ENCODE measurements around the gene FRZB.
"Not testable (repeated sequence)": the region's sequence is repeated elsewhere in the genome, so short reads cannot be mapped to it uniquely, and the experiment has no call there.

FRZB gene

DNA sequence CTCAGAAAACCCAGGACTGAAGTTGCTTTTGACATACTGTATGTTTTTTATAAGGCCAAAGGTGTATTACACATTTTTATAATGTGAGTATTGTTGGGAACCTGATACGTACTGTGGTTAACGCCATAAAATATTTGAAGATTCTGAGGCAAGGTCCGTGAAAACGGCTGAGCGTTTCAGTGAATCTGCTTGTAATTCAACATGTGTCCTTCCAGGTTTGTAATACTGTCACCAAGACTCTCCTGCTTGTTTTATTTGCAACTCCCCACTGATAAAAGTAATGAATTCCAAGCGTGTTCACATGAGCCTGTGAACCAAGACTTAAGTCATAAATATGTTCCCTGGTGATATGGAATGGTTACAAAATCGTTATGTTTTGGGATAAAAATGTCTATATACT, 23.9 kb upstream of the FRZB start:
- DNase-seq = no peak

DNA sequence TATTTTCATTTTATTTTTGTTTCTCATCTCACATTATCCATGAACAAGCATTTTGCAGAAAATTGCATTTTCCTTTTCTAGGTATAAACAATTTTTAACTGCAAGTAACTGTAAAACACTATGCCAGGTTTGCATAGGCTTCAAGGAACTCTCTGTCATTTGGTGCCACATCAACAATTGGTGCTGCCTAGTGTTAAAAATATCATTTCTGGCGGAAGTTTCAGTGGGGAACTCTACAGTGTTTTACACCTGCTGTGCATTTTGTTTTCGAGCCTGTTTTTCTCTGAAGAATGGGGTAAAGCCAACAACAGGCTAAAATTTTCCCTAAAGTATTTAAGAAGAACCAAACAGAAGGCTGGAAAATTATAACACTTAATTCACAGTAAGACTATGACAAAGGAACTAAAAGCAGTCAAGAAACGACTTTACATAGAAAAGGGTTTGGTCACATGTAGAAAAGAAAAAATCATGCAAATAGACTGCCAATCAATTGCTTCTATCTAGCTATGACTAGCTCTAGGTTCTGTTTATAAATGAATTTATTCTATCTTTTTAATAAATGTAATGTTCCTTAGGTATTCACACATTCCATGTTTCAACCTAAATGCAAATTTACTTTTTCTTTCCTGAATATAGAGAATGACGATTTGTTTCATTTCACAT, 21.4 kb upstream of the FRZB start:
- DNase-seq = no peak

GRCh38 chr2:182887093-182887492, 20.7 kb upstream of the FRZB start:
- no peak for DNase-seq

DNA sequence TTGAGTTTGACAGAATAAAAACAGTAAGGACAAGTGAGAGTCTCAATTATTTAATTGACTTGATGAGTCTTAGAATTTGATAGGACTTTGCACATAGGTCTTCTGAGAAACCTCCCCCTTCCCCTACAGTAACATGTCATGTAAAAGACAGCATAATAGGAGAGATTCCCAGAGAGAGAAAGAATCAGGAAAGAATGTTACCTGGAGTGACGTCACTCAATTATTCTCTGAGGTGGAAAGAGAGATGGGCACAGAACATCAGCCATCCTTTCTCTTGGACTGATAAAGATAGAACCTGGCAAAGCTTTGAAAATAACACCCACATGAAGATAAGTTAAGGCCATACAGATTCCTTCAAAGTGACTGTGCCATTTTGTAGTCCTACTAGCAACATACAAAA, 19.3 kb upstream of the FRZB start:
- DNase-seq = no peak

DNA sequence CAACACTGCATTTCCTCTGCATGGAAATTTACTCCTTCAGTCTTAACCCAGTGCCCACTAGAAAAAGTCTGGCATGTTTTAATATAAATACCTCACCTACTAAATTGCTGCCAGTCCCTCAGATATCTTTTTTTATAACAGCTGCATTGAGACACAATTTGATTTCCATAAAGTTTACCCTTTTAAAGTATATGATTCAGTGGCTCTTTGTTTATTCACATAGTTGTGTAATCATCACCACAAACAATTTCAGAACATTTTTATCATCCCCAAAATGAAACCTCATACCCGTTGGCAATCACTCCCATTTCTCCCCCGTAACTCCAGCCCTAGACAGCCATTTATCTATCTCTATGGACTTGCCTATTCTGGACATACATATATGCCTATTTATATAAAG, 17.0 kb upstream of the FRZB start:
- no peak for DNase-seq

- not testable (repeated sequence) for DNase-seq
Measured at GRCh38 chr2:182880100-182880499, 13.7 kb upstream of the FRZB start.

GRCh38 chr2:182876653-182877052, 10.2 kb upstream of the FRZB start:
- DNase-seq = not testable (repeated sequence)

DNA sequence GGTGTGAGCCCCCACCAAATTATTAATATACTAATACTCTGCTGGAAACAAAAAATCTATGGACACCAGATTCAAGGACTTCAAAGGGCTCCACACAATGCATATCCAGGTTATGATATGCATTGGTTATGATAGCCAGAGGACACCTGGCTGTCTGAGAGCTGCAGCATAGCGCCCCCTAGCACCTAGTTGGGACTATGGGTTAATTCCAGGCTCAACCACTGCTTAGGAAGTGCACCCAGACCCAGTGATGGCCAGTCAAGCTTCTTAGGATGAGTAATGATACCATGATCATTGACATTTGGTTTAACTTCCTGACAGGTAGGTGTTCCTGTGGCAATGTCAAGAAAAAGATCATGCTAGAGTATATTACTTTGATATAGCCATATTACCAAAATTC, 3.8 kb upstream of the FRZB start:
- no peak for DNase-seq

- DNase-seq = no peak
Measured at GRCh38 chr2:182868054-182868796, 1.8 kb upstream of the FRZB start.

DNA sequence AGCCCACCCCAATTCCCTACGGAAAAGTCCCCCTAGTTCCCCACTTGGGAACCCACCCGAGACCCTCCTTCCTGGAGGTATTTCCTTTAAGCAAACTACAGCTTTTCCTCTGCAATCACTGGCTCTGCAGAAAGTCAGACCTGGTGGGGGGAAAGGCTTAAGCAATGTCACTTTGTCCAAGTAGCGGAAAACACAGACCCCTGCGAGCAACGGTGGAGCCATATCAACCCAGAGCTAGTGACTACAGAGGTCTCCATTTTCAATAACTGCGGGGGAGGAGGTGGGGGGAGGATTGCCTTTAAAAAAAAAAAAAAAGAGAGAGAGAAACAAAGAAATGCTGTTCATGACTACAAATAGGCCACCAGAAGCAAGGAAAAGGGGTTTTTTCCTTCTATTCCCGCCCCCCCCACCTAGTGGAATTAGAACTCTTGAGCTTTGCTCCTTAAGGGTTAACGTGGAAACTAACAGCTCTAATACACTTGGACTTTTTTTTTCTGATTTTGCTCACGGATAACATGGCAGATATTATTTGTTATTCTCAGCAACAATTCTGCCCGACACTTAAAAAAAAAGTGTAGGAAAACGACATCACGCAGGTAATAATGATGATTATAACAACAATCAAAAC, 1.1 kb upstream of the FRZB start:
- DNase-seq = no peak

DNA sequence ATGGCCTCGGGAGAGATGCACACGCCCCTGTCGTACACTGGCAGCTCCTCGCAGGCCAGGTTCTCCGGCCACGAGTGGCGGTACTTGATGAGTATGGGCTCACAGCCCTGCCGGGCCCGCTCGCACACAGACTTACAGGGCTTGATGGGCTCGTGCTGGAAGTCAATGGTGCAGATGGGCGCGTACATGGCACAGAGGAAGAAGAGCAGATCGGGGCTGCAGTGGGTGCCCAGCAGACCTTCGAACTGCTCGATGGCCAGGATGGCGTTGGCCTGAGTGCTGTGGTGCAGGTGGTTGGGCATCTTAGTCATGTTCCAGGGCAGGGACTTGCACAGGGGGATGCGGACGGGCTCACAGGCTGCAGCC, 359 bp downstream of the FRZB start:
- no peak for DNase-seq

- DNase-seq = no peak
Measured at GRCh38 chr2:182864949-182865570, 1.4 kb downstream of the FRZB start.

GRCh38 chr2:182863642-182864041, 2.8 kb downstream of the FRZB start:
- DNase-seq = no peak

GRCh38 chr2:182862091-182862490, 4.3 kb downstream of the FRZB start:
- DNase-seq = no peak

DNA sequence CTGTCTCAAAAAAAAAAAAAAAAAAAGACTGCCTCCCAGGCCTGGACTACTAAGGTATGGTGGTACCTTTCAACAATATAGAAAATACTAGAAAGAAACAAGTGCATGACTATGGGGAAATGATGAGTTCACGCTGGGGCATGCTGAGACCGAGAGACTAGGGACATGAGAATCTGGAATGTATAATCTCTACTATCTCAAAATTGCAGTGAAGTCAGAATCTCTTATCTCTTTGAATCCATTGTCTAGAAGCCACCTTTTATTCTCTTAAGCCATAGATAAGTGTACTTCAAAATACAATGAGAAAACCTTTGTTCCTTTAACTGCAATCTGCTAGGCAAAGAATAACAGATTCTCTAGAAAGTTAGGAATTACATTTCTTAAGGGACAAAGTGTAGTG, 5.6 kb downstream of the FRZB start:
- no peak for DNase-seq

DNA sequence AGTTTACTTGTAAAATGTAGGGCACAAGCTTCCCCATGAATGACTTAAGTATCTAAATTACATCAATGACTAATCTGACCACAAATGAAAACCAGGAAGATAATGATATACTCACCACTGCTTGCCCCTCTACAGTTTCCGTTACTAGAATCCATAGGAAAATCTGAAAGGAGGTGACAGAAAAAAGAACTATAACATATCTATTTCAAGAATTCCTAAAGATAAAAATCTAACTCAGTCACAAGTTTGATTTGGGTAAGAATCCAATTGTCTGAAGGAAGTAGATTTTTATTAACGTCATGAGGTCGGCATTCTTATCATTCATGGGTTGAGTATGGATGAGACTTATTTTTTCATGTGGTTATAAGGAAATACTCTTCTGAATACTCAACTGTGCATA, 7.8 kb downstream of the FRZB start:
- no peak for DNase-seq

- DNase-seq = no peak
Measured at GRCh38 chr2:182855376-182855775, 11.1 kb downstream of the FRZB start.

- DNase-seq = no peak
Measured at GRCh38 chr2:182854375-182855105, 11.9 kb downstream of the FRZB start.

GRCh38 chr2:182852801-182853200, 13.6 kb downstream of the FRZB start:
- DNase-seq = no peak

- DNase-seq = no peak
Measured at GRCh38 chr2:182852090-182852489, 14.3 kb downstream of the FRZB start.

DNA sequence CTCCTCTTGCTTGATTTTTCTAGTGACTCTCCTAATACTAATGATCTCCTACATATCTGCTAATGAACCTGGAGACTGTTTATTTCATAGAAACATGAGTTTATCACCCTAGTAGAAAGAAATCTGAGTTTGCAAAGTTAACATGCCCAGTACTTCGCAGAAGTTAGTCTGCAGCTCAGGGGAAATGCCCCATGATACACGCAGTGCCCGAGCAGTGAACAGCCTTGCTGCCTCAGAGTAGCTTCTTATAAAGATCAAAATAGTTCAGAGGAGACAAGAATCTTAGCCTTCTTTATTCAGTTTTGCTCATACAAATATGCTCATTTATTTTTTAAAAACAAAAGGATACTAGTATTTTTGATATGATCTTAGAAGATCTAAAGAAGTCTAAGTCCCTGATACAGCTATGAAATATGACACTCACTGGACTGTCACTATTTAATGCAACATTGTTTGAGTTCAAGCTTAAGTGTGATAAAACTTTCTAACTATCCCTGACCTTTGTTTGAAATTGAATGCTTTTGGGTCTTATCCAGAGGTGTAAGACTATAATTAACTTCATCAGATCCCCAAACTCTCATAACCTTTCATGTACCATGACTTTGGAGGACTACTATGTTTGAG, 20.5 kb downstream of the FRZB start:
- DNase-seq = no peak

DNA sequence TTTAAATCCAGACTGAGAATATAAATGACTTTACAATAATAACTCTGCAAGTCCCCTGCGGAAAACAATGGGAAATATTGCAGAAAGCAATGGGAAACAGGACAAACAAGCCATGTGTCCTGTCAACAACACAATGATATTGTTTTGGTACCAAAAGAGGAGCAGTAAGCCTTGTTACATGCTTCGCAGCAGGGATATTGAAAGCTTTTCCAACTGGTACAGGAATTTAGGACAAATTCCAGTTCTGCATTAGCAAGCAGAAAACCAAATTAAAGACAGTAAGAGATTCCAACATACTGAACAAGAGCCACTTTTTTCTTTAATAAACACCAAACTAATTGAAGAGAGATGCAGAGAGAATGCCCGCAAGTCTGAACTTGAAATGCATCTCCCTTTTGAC, 30.0 kb downstream of the FRZB start:
- no peak for DNase-seq

GRCh38 chr2:182834293-182834692, 32.1 kb downstream of the FRZB start:
- DNase-seq = no peak
